Measurements from ENCODE around the gene PCYT1A.
"Not testable (repeated sequence)": the region's sequence is repeated elsewhere in the genome, so short reads cannot be mapped to it uniquely, and the experiment has no call there.

The PCYT1A gene

GRCh38 chr3:196287440-196288140 is at the start of gene PCYT1A:
TSS of gene PCYT1A (minus strand) at chr3:196287726. CDS start at chr3:196270531, 17,195 bp downstream.
- peak; percentile 26 to 53 for DNase-seq (ENCODE audit: low read depth in 2 of 2, low spot score in 1 of 2)

DNA sequence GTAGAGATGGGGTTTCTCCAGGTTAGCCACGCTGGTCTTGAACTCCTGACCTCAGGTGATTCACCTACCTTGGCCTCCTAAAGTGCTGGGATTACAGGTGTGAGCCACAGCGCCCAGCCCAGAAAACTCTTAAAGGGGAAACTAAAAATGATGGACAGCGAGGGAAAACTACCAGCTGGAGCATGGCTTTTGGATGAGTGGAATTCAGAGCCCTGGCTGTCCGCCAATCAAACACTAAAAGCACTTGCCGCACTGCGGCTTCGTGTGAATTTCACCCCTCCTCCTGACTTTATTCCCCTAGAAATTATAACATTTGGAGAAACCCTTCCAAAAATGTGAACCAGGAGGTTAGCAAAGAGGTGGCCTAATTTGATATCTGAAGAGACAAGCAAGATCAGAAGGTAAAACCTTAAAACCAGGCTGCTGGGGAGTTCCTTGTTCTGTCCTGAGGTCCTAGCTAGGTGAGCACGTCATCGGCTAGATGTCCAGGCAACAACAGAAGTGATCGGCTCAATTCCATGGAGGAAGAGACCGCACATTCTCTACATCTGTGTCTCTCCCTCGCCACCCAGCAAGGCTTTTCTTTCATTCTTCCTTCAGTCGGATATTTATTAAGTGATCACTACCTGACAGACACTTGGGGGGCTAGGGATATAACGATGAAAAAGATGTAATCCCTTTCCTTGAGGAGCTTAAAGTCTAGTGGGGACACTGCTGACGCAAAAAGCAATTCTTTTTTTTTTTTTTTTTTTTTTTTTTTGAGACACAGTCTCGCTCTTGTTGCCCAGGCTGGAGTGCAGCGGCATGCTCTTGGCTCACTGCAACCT is 49.0 kb upstream of the PCYT1A start:
- DNase-seq (ENCODE audit: low read depth in 2 of 2, low spot score in 1 of 2): no peak

DNA sequence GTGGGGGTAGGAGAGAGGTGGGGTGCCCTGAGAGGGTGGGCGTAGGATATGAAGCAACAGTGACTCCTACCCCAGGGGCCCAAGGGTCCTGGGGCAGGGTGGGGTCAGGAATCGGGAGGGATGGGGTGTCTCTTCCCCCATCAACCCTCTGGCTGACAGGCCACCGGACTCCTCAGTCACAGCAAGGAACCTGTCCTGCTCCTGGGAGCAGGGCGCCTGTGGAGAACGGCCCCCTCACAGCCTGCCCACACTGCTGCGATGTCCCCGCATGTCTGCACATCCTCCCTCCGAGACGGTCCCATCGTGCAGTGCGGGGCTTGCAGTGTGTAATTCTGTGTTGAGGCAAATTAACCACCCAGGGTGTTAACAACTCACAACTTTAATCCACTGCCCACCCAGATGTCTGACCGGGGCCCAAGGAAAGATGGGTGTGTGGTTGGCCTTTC is 48.0 kb upstream of the PCYT1A start:
- DNase-seq (ENCODE audit: low read depth in 2 of 2, low spot score in 1 of 2): no peak

GRCh38 chr3:196334982-196335381 is 47.5 kb upstream of the PCYT1A start:
- no peak for DNase-seq (ENCODE audit: low read depth in 2 of 2, low spot score in 1 of 2)

DNA sequence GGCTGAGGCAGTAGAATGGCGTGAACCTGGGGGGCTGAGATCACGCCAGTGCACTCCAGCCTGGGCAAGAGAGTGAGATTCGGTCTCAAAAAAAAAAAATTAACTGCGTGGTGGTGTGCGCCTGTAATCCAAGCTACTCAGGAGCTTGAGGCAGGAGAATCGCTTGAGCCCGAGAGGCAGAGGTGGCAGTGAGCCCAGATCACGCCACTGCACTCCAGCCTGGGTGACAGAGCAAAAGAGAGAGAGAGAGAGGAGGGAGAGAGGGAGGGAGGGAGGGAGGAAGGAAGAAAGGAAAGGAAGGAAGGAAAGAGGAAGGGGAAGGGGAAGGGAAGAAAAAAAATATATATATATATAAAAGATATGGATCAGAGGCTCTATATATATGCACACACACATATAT is 44.6 kb upstream of the PCYT1A start:
- no peak for DNase-seq (ENCODE audit: low read depth in 2 of 2, low spot score in 1 of 2)

- no peak for DNase-seq (ENCODE audit: low read depth in 2 of 2, low spot score in 1 of 2)
Measured at GRCh38 chr3:196327405-196327804, 39.9 kb upstream of the PCYT1A start.

- no peak for DNase-seq (ENCODE audit: low read depth in 2 of 2, low spot score in 1 of 2)
Measured at GRCh38 chr3:196326936-196327335, 39.4 kb upstream of the PCYT1A start.

DNA sequence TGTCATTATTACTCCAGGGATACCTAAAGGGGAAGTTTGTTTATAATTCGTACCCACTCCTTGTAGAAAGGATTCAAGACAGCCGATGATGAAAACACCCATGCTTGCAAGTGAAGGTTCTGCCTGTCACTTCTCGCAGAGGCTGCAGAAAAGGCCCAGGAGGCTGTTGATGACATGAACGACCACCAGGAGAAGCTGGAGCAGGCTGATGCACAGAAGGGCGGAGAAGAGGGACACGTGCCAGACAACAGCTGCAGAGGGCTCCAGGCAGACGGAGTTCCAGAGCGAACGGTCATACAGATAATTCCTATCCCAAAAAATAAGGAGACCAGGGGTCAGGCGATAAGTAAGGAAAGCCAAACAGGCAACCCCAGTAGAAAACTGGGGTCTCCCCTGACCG is 36.2 kb upstream of the PCYT1A start:
- no peak for DNase-seq (ENCODE audit: low read depth in 2 of 2, low spot score in 1 of 2)

- DNase-seq (ENCODE audit: low read depth in 2 of 2, low spot score in 1 of 2): no peak
Measured at GRCh38 chr3:196323016-196323415, 35.5 kb upstream of the PCYT1A start.

- no peak for DNase-seq (ENCODE audit: low read depth in 2 of 2, low spot score in 1 of 2)
Measured at GRCh38 chr3:196321162-196321561, 33.6 kb upstream of the PCYT1A start.

DNA sequence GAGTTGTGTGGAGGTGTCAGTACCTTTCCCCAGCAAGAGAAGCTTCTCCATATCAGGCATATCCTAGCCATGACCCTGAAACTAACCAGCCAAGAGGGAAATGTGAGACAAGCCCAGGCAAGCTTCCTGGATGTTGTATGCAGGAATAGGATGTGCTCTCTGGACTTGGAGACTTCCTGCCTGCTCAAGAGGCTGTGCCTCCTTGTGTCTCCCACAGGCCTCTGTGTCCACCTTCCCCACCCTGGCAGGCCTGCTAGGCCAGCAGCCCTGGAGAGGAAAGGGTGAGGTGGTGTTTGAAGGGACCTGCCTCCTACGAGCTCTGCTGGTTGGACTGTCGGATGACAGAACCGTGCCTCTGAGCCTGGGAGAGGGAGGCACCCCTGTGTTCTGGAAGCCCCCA is 32.6 kb upstream of the PCYT1A start:
- DNase-seq (ENCODE audit: low read depth in 2 of 2, low spot score in 1 of 2): no peak

GRCh38 chr3:196317687-196318467 is 30.4 kb upstream of the PCYT1A start, which contains the start of gene DYNLT2B:
TSS of gene DYNLT2B (minus strand) at chr3:196318240. CDS start at chr3:196318152, 88 bp downstream.
- DNase-seq (ENCODE audit: low read depth in 2 of 2, low spot score in 1 of 2): peak; percentile 52 to 73

DNA sequence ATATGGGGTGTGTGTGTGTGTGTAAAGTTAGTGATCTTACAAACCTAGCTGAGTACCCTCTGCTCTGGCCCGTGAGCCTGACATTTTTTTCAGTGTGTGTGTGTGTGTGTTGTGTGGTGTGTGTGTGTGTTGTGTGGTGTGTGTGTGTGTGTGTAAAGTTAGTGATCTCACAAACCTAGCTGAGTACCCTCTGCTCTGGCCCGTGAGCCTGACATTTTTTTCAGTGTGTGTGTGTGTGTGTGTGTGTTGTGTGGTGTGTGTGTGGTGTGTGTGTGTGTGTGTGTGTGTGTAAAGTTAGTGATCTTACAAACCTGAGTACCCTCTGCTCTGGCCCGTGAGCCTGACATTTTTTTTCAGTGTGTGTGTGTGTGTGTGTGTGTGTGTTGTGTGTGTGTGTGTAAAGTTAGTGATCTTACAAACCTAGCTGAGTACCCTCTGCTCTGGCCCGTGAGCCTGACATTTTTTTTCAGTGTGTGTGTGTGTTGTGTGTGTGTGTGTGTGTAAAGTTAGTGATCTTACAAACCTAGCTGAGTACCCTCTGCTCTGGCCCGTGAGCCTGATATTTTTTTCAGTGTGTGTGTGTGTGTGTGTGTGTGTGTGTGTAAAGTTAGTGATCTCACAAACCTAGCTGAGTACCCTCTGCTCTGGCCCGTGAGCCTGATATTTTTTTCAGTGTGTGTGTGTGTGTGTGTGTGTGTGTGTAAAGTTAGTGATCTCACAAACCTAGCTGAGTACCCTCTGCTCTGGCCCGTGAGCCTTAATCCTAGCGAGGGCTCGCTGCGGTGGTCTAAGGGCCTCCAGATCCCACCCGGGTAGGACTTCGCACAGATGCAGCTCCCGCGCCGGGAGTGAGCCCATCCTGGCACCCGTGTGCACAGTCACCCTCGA is 29.5 kb upstream of the PCYT1A start:
- not testable (repeated sequence) for DNase-seq (ENCODE audit: low read depth in 2 of 2, low spot score in 1 of 2)

DNA sequence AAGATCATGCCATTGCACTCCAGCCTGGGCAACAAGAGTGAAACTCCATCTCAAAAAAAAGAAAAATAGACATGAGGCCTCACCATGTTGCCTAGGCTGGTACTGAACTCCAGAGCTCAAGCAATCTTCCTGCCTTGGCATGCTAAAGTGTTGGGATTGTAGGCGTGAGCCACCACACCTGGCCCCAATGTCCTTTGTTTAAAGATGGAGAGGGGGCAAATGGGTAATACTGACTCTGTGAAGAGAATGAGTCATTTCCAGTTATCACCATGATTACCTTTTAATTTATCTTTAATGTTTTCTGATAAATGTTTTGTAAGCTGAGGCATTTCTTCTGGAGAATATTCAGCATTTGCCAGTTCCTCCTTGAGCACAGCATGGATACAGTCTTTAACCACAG is 28.3 kb upstream of the PCYT1A start:
- no peak for DNase-seq (ENCODE audit: low read depth in 2 of 2, low spot score in 1 of 2)

DNA sequence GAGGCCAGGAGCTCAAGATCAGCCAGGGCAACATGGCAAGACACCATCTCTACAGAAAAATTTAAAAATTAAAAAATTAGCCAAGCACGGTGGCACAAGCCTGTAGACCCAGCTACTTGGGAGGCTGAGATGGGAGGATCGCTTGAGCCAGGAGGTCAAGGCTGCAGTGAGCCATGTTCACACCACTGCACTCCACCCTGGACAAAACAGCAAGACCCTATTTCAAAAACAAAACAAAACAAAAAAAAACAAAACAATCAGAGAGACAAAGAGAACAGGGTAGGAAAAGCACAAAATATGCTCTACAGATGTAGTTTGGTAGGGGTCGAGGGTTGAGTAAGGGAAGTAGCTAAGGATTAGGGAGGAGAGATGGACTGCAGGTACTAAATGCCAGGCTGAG is 27.1 kb upstream of the PCYT1A start:
- DNase-seq (ENCODE audit: low read depth in 2 of 2, low spot score in 1 of 2): no peak

- DNase-seq (ENCODE audit: low read depth in 2 of 2, low spot score in 1 of 2): not testable (repeated sequence)
Measured at GRCh38 chr3:196314086-196314485, 26.6 kb upstream of the PCYT1A start.

DNA sequence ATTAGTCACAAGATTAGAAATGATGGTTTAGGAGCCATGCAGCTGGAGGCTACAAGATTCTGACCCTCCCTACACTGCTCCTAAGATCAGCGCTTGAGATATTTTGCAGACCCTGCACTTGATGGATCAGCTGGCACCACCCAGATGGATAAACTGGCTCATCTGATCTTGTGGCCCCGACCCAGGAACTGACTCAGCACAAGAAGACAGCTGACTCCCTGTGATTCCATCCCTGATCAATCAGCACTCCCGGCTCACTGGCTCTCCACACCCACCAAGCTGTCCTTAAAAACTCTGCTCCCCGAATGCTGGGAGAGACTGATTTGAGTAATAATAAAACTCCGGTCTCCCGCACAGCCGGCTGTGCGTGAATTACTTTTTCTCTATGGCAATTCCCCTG is 15.4 kb upstream of the PCYT1A start:
- not testable (repeated sequence) for DNase-seq (ENCODE audit: low read depth in 2 of 2, low spot score in 1 of 2)

DNA sequence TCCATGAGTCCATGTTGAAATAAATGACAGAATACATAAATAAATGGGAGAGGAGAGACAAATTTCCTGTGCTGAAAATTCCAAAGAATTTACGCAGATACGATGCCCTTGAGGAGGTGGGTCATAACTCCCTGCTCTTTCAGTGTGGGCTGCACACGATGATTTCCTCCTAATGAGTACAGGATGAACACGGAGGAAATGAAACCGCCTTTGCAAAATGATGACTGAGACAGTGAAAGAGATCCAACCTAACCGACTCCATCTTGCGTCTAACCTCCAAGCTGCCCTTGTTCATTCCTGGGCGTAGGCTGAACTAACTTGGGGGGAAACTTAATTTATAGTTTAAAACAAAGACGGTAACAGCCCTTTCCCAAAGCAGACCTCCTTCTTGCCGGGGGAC is 15.0 kb upstream of the PCYT1A start:
- not testable (repeated sequence) for DNase-seq (ENCODE audit: low read depth in 2 of 2, low spot score in 1 of 2)

DNA sequence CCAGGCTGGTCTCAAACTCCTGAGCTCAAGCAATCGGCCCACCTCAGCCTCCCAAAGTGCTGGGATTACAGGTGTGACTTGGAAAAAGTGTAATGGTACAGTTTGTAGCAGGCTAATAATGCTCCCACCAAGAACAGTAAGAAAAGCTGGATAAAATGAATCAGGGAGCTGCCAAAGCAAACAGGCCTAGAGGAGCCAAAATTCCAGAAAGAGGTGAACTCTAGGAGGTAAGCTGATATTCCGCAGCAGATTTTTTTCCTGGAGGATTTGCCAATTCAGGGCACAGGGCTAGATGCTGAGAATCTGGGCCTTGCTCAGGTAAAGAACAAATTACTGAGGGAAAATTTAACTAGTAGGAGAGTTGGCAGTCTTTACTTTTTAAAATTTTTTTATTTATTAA is 11.0 kb upstream of the PCYT1A start:
- DNase-seq (ENCODE audit: low read depth in 2 of 2, low spot score in 1 of 2): no peak

DNA sequence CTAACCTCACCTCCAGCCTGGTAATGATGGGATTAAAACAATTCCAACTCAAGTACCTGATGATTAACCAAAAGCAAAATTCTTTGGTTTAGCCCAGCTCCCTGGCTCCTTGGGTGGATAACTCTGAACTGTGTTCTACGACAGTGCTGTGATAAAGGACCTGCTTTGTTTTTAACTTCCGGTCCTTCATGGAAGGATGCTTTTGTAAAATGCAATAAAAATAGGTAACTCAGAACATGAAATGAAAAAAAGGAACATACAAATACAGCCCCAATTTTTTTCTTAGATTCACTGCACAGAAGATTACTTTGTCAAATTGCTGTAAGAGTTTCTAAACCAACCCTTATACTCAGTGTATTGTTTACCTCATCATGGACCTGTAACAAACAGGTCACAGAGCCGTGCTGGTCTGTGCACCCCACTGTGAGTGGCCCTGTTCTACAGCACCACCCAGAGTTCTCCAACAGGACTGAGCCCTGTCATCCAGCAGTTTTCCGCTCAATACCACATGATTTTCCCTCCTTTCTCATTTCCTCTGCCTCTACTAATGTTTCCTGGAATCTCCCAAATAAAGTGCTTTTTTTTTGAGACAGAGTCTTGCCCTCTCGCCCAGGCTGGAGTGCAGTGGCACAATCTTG is 4.9 kb upstream of the PCYT1A start:
- no peak for DNase-seq (ENCODE audit: low read depth in 2 of 2, low spot score in 1 of 2)
